SK-N-SH (cell line): ENCODE results near the gene RAP1B. TPM values are rescaled to one million over a fixed set of nuclear protein-coding genes. Genes with fewer than 3 reads are reported as not detected.

Experiments
- CTCF ChIA-PET: fragments of 300-600, 350-600 bp; formaldehyde crosslinking; extraction: SDS; loops from one replicate; lab custom pipeline; 2021; lab: Yijun Ruan, JAX
- POLR2A ChIA-PET: fragments of 350-600 bp; sonication (Branson Sonifier 250); formaldehyde crosslinking; extraction: SDS; loops from one replicate; lab custom pipeline; 2020; ENCODE audit warnings: antibody characterized with exemption, inconsistent platforms; lab: Yijun Ruan, JAX
- DNase-seq: peaks from one replicate; pipeline ENCODE4 v3.0.0; 2012
- H2AFZ ChIP-seq: fragments of 200-600 bp; sonication (generic); 2 replicates; pipeline ENCODE4 v1.8.1; 2016; ENCODE audit warnings: antibody characterized with exemption, mild to moderate bottlenecking, low read depth
- H3F3A ChIP-seq: fragments of 200-600 bp; sonication (generic); replicated peaks from 2 replicates; pipeline ENCODE3; 2016; ENCODE audit warnings: antibody characterized with exemption, mild to moderate bottlenecking; ENCODE audit not compliant: insufficient read depth
- H3K27ac ChIP-seq, 2 experiments: fragments of 200-500 bp in 1 of 2; fragments of 200-600 bp in 1 of 2; sonication (Bioruptor generic) in 1 of 2; sonication (generic), shearing (Covaris generic) in 1 of 2; 2 replicates each; pipeline versions ENCODE4 v1.5.1 to v1.6.1; 2014 to 2016; ENCODE audit warnings: low read depth in 2 of 2, inconsistent platforms in 1 of 2, low read length in 1 of 2, mild to moderate bottlenecking in 1 of 2, mixed read lengths in 1 of 2
- H3K27me3 ChIP-seq: fragments of 200-600 bp; sonication (generic), shearing (Covaris generic); 2 replicates; pipeline ENCODE4 v1.6.1; 2016; ENCODE audit warnings: mixed run types; ENCODE audit not compliant: insufficient read depth
- H3K36me3 ChIP-seq, 2 experiments: fragments of 200-500 bp in 1 of 2; fragments of 200-600 bp in 1 of 2; sonication (Bioruptor generic) in 1 of 2; sonication (generic) in 1 of 2; replicated peaks in 1 of 2; 2 replicates each; pipeline versions ENCODE3 to v1.5.1; 2014 to 2016; ENCODE audit warnings: low read length in 1 of 2, mild to moderate bottlenecking in 1 of 2; ENCODE audit not compliant: insufficient read depth in 2 of 2, control insufficient read depth in 1 of 2
- H3K4me1 ChIP-seq, 2 experiments: fragments of 200-500 bp in 1 of 2; fragments of 200-600 bp in 1 of 2; sonication (Bioruptor generic) in 1 of 2; sonication (generic), shearing (Covaris generic) in 1 of 2; 2 replicates each; pipeline versions ENCODE4 v1.5.1 to v1.6.1; 2014 to 2016; ENCODE audit warnings: low read depth in 1 of 2, low read length in 1 of 2, mixed run types in 1 of 2; ENCODE audit not compliant: insufficient read depth in 2 of 2, control insufficient read depth in 1 of 2
- H3K4me2 ChIP-seq: fragments of 200-600 bp; sonication (generic), shearing (Covaris generic); 2 replicates; pipeline ENCODE4 v1.6.1; 2017; ENCODE audit warnings: mixed run types
- H3K4me3 ChIP-seq, 2 experiments: fragments of 200-500 bp in 1 of 2; fragments of 200-600 bp in 1 of 2; sonication (Bioruptor generic) in 1 of 2; sonication (generic), shearing (Covaris generic) in 1 of 2; 2 replicates each; pipeline versions ENCODE4 v1.5.1 to v1.8.1; 2014 to 2016; ENCODE audit warnings: low read depth in 2 of 2, inconsistent platforms in 1 of 2, low read length in 1 of 2, mild to moderate bottlenecking in 1 of 2, mixed read lengths in 1 of 2, moderate library complexity in 1 of 2
- H3K79me2 ChIP-seq: fragments of 200-600 bp; sonication (generic); 2 replicates; pipeline ENCODE4 v1.8.1; 2017; ENCODE audit warnings: mild to moderate bottlenecking; ENCODE audit not compliant: insufficient read depth
- H3K9ac ChIP-seq: fragments of 200-600 bp; sonication (generic); 2 replicates; pipeline ENCODE4 v1.6.1; 2017; ENCODE audit warnings: mixed run types
- H3K9me2 ChIP-seq: fragments of 200-600 bp; sonication (generic); 2 replicates; pipeline ENCODE4 v1.6.1; 2017; ENCODE audit warnings: mixed run types
- H3K9me3 ChIP-seq: fragments of 200-600 bp; sonication (generic); 2 replicates; pipeline ENCODE4 v1.6.1; 2017; ENCODE audit warnings: mixed run types, mild to moderate bottlenecking, moderate library complexity
- H4K20me1 ChIP-seq: fragments of 200-600 bp; sonication (generic); 2 replicates; pipeline ENCODE4 v1.6.1; 2017; ENCODE audit warnings: mild to moderate bottlenecking, mixed run types; ENCODE audit not compliant: insufficient read depth
- EP300 ChIP-seq, 2 experiments: IDR thresholded peaks; 2 replicates each; pipeline versions ENCODE4 v1.4.0 to v1.6.1; 2012; ENCODE audit warnings: borderline replicate concordance in 1 of 2, low read depth in 1 of 2, low read length in 1 of 2
- EZH2phosphoT487 ChIP-seq: fragments of 200-600 bp; sonication (generic); IDR thresholded peaks from 2 replicates; pipeline ENCODE4 v1.6.1; 2017; ENCODE audit warnings: low read depth, mixed run types, mild to moderate bottlenecking, antibody characterized with exemption, moderate library complexity, borderline replicate concordance
- FOSL2 ChIP-seq: IDR thresholded peaks from 2 replicates; pipeline ENCODE4 v1.4.0; 2012; ENCODE audit warnings: low read depth, mild to moderate bottlenecking, moderate library complexity, borderline replicate concordance
- FOXJ3 ChIP-seq: sonication (generic); formaldehyde crosslinking; IDR thresholded peaks from 2 replicates; pipeline ENCODE4 v1.5.1; 2020; ENCODE audit warnings: mild to moderate bottlenecking, missing genetic modification reagents
- FOXM1 ChIP-seq: IDR thresholded peaks from 2 replicates; pipeline ENCODE4 v1.4.0; 2012; ENCODE audit warnings: low read depth, mild to moderate bottlenecking
- GABPA ChIP-seq: IDR thresholded peaks from 2 replicates; pipeline ENCODE4 v1.4.0; 2012; ENCODE audit warnings: low read depth, mild to moderate bottlenecking
- JUND ChIP-seq: IDR thresholded peaks from 2 replicates; pipeline ENCODE4 v1.4.0; 2012
- NFIC ChIP-seq: IDR thresholded peaks from 2 replicates; pipeline ENCODE4 v1.4.0; 2012; ENCODE audit warnings: borderline replicate concordance
- NRF1 ChIP-seq: IDR thresholded peaks from 2 replicates; pipeline ENCODE4 v1.6.1; 2012; ENCODE audit warnings: low read depth, mild to moderate bottlenecking, low read length
- RFX5 ChIP-seq: IDR thresholded peaks from 2 replicates; pipeline ENCODE4 v1.6.1; 2012; ENCODE audit warnings: mild to moderate bottlenecking, improper control_type of control experiment, low read length
- RXRA ChIP-seq: IDR thresholded peaks from 2 replicates; pipeline ENCODE4 v1.4.0; 2012; ENCODE audit warnings: low read depth, mild to moderate bottlenecking, borderline replicate concordance
- SIN3A ChIP-seq: IDR thresholded peaks from 2 replicates; pipeline ENCODE4 v1.6.1; 2012; ENCODE audit warnings: low read depth, mild to moderate bottlenecking, low read length, moderate library complexity, borderline replicate concordance
- SMC3 ChIP-seq: IDR thresholded peaks from 2 replicates; pipeline ENCODE4 v1.6.1; 2012; ENCODE audit warnings: low read depth, low read length, improper control_type of control experiment
- TCF12 ChIP-seq: IDR thresholded peaks from 2 replicates; pipeline ENCODE4 v1.4.0; 2012
- TEAD4 ChIP-seq: IDR thresholded peaks from 2 replicates; pipeline ENCODE4 v1.4.0; 2012; ENCODE audit warnings: mild to moderate bottlenecking, borderline replicate concordance; ENCODE audit not compliant: insufficient read depth
- YY1 ChIP-seq: IDR thresholded peaks from 2 replicates; pipeline ENCODE4 v1.4.0; 2012; ENCODE audit warnings: low read depth, mild to moderate bottlenecking
- ZBTB33 ChIP-seq: IDR thresholded peaks from 2 replicates; pipeline ENCODE4 v1.4.0; 2012; ENCODE audit warnings: low read depth, borderline replicate concordance
- WGBS: methylation state at CpG from one replicate; pipeline ENCODE4 v1.1.6; 2017; ENCODE audit warnings: low lambda C conversion rate; 5-methylcytosine and 5-hydroxymethylcytosine counted together
- polyA plus RNA-seq, 3 experiments: library from polyadenylated mRNA; depleted of rRNA; stranded (reverse); fragments of >200 nt; gene quantifications; 2 replicates each; pipeline ENCODE4 v1.2.3, GENCODE V29; 2012
- TF ChIP-seq, protein P1 (sequence below): fragments of 150-350 bp; IDR thresholded peaks from 2 replicates; pipeline ENCODE4 v1.6.1; 2016; ENCODE audit warnings: mild to moderate bottlenecking, low read depth, low read length
- TF ChIP-seq, protein P2 (sequence below): fragments of 150-350 bp; IDR thresholded peaks from 2 replicates; pipeline ENCODE4 v1.6.1; 2017; ENCODE audit warnings: antibody characterized with exemption, low read length, low read depth, borderline replicate concordance
- TF ChIP-seq, protein P3 (sequence below): fragments of 200-600 bp; sonication (generic); IDR thresholded peaks from 2 replicates; pipeline ENCODE4 v1.6.1; 2017; ENCODE audit warnings: antibody characterized with exemption, mild to moderate bottlenecking, moderate library complexity

Gene RAP1B
- polyA plus RNA-seq, 1 of the 3 experiments (the other 2 are of a cell fraction) = 128 TPM

DNA sequence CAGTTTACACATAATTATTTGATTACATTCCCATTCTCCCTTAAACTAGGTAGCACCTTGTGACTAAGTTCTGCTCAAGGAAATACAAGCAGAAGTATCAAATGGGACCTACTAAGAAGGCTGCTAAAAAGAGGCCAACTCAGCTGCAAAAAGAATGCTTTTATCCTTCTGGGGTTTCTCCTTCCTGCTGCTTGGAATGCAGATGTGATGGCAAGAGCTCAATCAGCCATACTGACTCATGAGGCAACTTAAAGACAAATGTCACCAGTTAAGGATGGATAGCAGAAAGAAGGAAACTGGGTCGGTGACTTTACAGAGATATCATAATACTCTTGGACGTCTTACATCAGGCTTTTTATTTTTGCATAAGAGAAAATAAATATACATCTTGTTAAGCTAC is 38.0 kb upstream of the RAP1B start:
- no peak overlapping the region for H3K4me2 ChIP-seq
- H3F3A ChIP-seq = no peaks in the 10 kb centered on the region
- H3K27me3 ChIP-seq = no peaks in the 10 kb centered on the region
- no peak overlapping the region for H3K27ac ChIP-seq
- H4K20me1 ChIP-seq = no peaks in the 10 kb centered on the region
- TF ChIP-seq RFX5 (no peak), FOXM1 (no peak), ZBTB33 (no peak), JUND (no peak), GABPA (no peak), NFIC (no peak), TEAD4 (no peak), NRF1 (no peak), EP300 (IDR thresholded peaks at IDR 0.05; ENCODE audit: borderline replicate concordance in 1 of 2, low read depth in 1 of 2, low read length in 1 of 2) (no peak), EZH2phosphoT487 (no peak), TCF12 (no peak), YY1 (no peak), SMC3 (no peak), FOSL2 (no peak), RXRA (no peak), FOXJ3 (CRISPR knock-in tag) (no peak), SIN3A (no peak)
- TF ChIP-seq, protein P1, sequence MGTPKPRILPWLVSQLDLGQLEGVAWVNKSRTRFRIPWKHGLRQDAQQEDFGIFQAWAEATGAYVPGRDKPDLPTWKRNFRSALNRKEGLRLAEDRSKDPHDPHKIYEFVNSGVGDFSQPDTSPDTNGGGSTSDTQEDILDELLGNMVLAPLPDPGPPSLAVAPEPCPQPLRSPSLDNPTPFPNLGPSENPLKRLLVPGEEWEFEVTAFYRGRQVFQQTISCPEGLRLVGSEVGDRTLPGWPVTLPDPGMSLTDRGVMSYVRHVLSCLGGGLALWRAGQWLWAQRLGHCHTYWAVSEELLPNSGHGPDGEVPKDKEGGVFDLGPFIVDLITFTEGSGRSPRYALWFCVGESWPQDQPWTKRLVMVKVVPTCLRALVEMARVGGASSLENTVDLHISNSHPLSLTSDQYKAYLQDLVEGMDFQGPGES = no peak
- TF ChIP-seq, protein P2, sequence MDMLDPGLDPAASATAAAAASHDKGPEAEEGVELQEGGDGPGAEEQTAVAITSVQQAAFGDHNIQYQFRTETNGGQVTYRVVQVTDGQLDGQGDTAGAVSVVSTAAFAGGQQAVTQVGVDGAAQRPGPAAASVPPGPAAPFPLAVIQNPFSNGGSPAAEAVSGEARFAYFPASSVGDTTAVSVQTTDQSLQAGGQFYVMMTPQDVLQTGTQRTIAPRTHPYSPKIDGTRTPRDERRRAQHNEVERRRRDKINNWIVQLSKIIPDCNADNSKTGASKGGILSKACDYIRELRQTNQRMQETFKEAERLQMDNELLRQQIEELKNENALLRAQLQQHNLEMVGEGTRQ = no peak
- TF ChIP-seq, protein P3, sequence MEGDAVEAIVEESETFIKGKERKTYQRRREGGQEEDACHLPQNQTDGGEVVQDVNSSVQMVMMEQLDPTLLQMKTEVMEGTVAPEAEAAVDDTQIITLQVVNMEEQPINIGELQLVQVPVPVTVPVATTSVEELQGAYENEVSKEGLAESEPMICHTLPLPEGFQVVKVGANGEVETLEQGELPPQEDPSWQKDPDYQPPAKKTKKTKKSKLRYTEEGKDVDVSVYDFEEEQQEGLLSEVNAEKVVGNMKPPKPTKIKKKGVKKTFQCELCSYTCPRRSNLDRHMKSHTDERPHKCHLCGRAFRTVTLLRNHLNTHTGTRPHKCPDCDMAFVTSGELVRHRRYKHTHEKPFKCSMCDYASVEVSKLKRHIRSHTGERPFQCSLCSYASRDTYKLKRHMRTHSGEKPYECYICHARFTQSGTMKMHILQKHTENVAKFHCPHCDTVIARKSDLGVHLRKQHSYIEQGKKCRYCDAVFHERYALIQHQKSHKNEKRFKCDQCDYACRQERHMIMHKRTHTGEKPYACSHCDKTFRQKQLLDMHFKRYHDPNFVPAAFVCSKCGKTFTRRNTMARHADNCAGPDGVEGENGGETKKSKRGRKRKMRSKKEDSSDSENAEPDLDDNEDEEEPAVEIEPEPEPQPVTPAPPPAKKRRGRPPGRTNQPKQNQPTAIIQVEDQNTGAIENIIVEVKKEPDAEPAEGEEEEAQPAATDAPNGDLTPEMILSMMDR = no peak
- no peak for DNase-seq
- no peaks in the 10 kb centered on the region for H3K9me3 ChIP-seq
- no peaks in the 10 kb centered on the region for H3K4me1 ChIP-seq
- 36% methylated on average over 2 of the region's 2 CpGs for WGBS
- no peaks in the 10 kb centered on the region for H3K36me3 ChIP-seq
- CTCF ChIA-PET = no interaction called here
- H3K9ac ChIP-seq = no peak overlapping the region
- no peaks in the 10 kb centered on the region for H3K79me2 ChIP-seq
- POLR2A ChIA-PET = no interaction called here
- H3K4me3 ChIP-seq = no peak overlapping the region
- H2AFZ ChIP-seq = no peak overlapping the region
- H3K9me2 ChIP-seq = no peaks in the 10 kb centered on the region
